Right atrium auricular region (tissue), 2 donors: ENCODE data around the gene ATOX1. TPM values are rescaled to one million over a fixed set of nuclear protein-coding genes. Genes with fewer than 3 reads are reported as not detected.
A peak's percentile ranks its signal among the peaks of the same experiment; 100 is the strongest.

Source experiments
- DNase-seq: peaks from one replicate; pipeline ENCODE4 v3.0.0-alpha.2; 2019; ENCODE audit warnings: low spot score
- H3K27ac ChIP-seq, 2 donors: fragments of 200-600 bp; sonication (generic); 1 replicate in 1 of 2; 2 replicates in 1 of 2; pipeline ENCODE4 v1.5.1; 2016 to 2019
- H3K27me3 ChIP-seq, 2 donors: fragments of 200-600 bp; sonication (generic); one replicate each; pipeline versions ENCODE4 v1.5.1 to v1.6.0; 2017 to 2019
- H3K36me3 ChIP-seq: fragments of 200-600 bp; sonication (generic); one replicate; pipeline ENCODE4 v1.5.1; 2016
- H3K4me1 ChIP-seq, 2 donors: fragments of 200-600 bp; sonication (generic); one replicate each; pipeline versions ENCODE4 v1.5.1 to v1.6.0; 2017 to 2019
- H3K4me3 ChIP-seq, 2 donors: fragments of 200-600 bp; sonication (generic); 1 replicate in 1 of 2; 2 replicates in 1 of 2; pipeline ENCODE4 v1.5.1; 2017 to 2019; ENCODE audit warnings: mild to moderate bottlenecking in 1 of 2, moderate library complexity in 1 of 2
- H3K9me3 ChIP-seq, 2 donors: fragments of 200-600 bp; sonication (generic); one replicate each; pipeline ENCODE4 v1.5.1; 2019
- CTCF ChIP-seq, 2 donors: fragments of 200-600 bp; sonication (generic); IDR thresholded peaks; one replicate each; pipeline ENCODE4 v1.5.1; 2019; ENCODE audit warnings: antibody characterized with exemption in 2 of 2
- total RNA-seq, 2 donors: library from RNA; depleted of rRNA; stranded (reverse); fragments of >200 nt; gene quantifications; one replicate each; pipeline ENCODE4 v1.1.0, GENCODE V29; 2016

ATOX1 gene
- total RNA-seq, 2 donors from 2014 or later = 64.6 to 84.5 TPM

- Histone ChIP-seq H3K27ac (no peak overlapping the region), H3K9me3 (no peaks in the 10 kb centered on the region), H3K36me3 (no peaks in the 10 kb centered on the region), H3K4me1 (no peaks in the 10 kb centered on the region), H3K27me3 (no peaks in the 10 kb centered on the region), H3K4me3 (no peak overlapping the region)
- DNase-seq = no peak
- no peak for TF ChIP-seq CTCF (IDR thresholded peaks at IDR 0.05)
Observed at GRCh38 chr5:151709109-151709735, 49.2 kb downstream of the ATOX1 start.

- peak overlapping the region in 1 of 2 donors; percentile 6 for H3K27ac ChIP-seq
- H3K9me3 ChIP-seq = no peaks in the 10 kb centered on the region
- no peaks in the 10 kb centered on the region for H3K27me3 ChIP-seq
- no peak overlapping the region for H3K4me3 ChIP-seq
- no peak for TF ChIP-seq CTCF (IDR thresholded peaks at IDR 0.05)
- H3K36me3 ChIP-seq = no peaks in the 10 kb centered on the region
- no peak for DNase-seq
- H3K4me1 ChIP-seq = no peaks in the 10 kb centered on the region
Observed at GRCh38 chr5:151708126-151708525, 50.3 kb downstream of the ATOX1 start.

GRCh38 chr5:151707567-151707966 lies 50.9 kb downstream of the ATOX1 start:
- TF ChIP-seq CTCF (IDR thresholded peaks at IDR 0.05) = no peak
- no peaks in the 10 kb centered on the region for H3K36me3 ChIP-seq
- H3K27ac ChIP-seq = peak overlapping the region in 1 of 2 donors; percentile 6
- H3K4me1 ChIP-seq = peaks cover 0 to 4% of the 10 kb centered on the region in 2 donors
- H3K27me3 ChIP-seq = no peaks in the 10 kb centered on the region
- no peak for DNase-seq
- no peak overlapping the region for H3K4me3 ChIP-seq
- H3K9me3 ChIP-seq = no peaks in the 10 kb centered on the region

GRCh38 chr5:151706906-151707305 lies 51.5 kb downstream of the ATOX1 start:
- no peak for TF ChIP-seq CTCF (IDR thresholded peaks at IDR 0.05)
- no peak overlapping the region for H3K4me3 ChIP-seq
- H3K36me3 ChIP-seq = no peaks in the 10 kb centered on the region
- no peaks in the 10 kb centered on the region for H3K27me3 ChIP-seq
- H3K9me3 ChIP-seq = no peaks in the 10 kb centered on the region
- peaks cover 0 to 11% of the 10 kb centered on the region in 2 donors for H3K4me1 ChIP-seq
- no peak for DNase-seq
- H3K27ac ChIP-seq = no peak overlapping the region

- peaks cover 0 to 19% of the 10 kb centered on the region in 2 donors for H3K4me1 ChIP-seq
- no peak for DNase-seq
- no peak overlapping the region for H3K27ac ChIP-seq
- H3K4me3 ChIP-seq = no peak overlapping the region
- no peaks in the 10 kb centered on the region for H3K36me3 ChIP-seq
- H3K27me3 ChIP-seq = no peaks in the 10 kb centered on the region
- H3K9me3 ChIP-seq = no peaks in the 10 kb centered on the region
- TF ChIP-seq CTCF (IDR thresholded peaks at IDR 0.05) = no peak
Observed at GRCh38 chr5:151703780-151704179, 54.7 kb downstream of the ATOX1 start.

- Histone ChIP-seq H3K36me3 (no peaks in the 10 kb centered on the region), H3K4me3 (no peak overlapping the region), H3K4me1 (peaks cover 0 to 23% of the 10 kb centered on the region in 2 donors), H3K27me3 (no peaks in the 10 kb centered on the region), H3K9me3 (no peaks in the 10 kb centered on the region), H3K27ac (no peak overlapping the region)
- TF ChIP-seq CTCF (IDR thresholded peaks at IDR 0.05) = no peak
- no peak for DNase-seq
Observed at GRCh38 chr5:151703227-151703626, 55.2 kb downstream of the ATOX1 start.
